T-helper 2 cell treated with Interferon-gamma antibody and Interleukin-4, amounts not matched to agents 5 μg/mL and 100 μg/mL, for 36 hours (primary cell): Measurements from ENCODE around the gene C2orf42.
"Not testable (repeated sequence)": the region's sequence is repeated elsewhere in the genome, so short reads cannot be mapped to it uniquely, and the experiment has no call there.

Experiments
- DNase-seq: peaks from one replicate; pipeline ENCODE4 v3.0.0; 2021; ENCODE audit warnings: low spot score
- H3K27ac Mint-ChIP-seq: one replicate; pipeline ENCODE4 v1.8.0; 2021; ENCODE audit warnings: mild to moderate bottlenecking, mixed read lengths
- H3K27me3 Mint-ChIP-seq: one replicate; pipeline ENCODE4 v1.8.0; 2021; ENCODE audit warnings: low read depth, mixed read lengths
- H3K36me3 Mint-ChIP-seq: one replicate; pipeline ENCODE4 v1.8.0; 2021; ENCODE audit warnings: low read depth, mixed read lengths
- H3K4me1 Mint-ChIP-seq: one replicate; pipeline ENCODE4 v1.8.0; 2021; ENCODE audit warnings: low read depth, mixed read lengths
- H3K4me3 Mint-ChIP-seq: one replicate; pipeline ENCODE4 v1.8.0; 2022; ENCODE audit warnings: mild to moderate bottlenecking, moderate library complexity, mixed read lengths
- H3K9me3 Mint-ChIP-seq: one replicate; pipeline ENCODE4 v1.8.0; 2021; ENCODE audit warnings: mixed read lengths

The C2orf42 gene

GRCh38 chr2:70199320-70199864, 8.6 kb upstream of the C2orf42 start:
- no peaks in the 10 kb centered on the region for H3K27me3 Mint-ChIP-seq
- no peak overlapping the region for H3K4me3 Mint-ChIP-seq
- no peaks in the 10 kb centered on the region for H3K9me3 Mint-ChIP-seq
- no peaks in the 10 kb centered on the region for H3K4me1 Mint-ChIP-seq
- H3K27ac Mint-ChIP-seq, result no peak overlapping the region
- peaks cover 4% of the 10 kb centered on the region for H3K36me3 Mint-ChIP-seq
- no peak for DNase-seq

- Mint-ChIP-seq H3K4me3 (no peak overlapping the region), H3K4me1 (peaks cover 16% of the 10 kb centered on the region), H3K27me3 (no peaks in the 10 kb centered on the region), H3K9me3 (no peaks in the 10 kb centered on the region), H3K27ac (no peak overlapping the region), H3K36me3 (peaks cover 5% of the 10 kb centered on the region)
- DNase-seq, result no peak
Measured at GRCh38 chr2:70192516-70192915, 1.7 kb upstream of the C2orf42 start.

GRCh38 chr2:70191244-70191735, 471 bp upstream of the C2orf42 start:
- Mint-ChIP-seq H3K4me3 (peak overlapping the region; percentile 92), H3K27ac (peak overlapping the region; percentile 99), H3K9me3 (no peaks in the 10 kb centered on the region), H3K27me3 (no peaks in the 10 kb centered on the region), H3K4me1 (peaks cover 16% of the 10 kb centered on the region), H3K36me3 (peaks cover 5% of the 10 kb centered on the region)
- no peak for DNase-seq

GRCh38 chr2:70188460-70188859, 2.4 kb downstream of the C2orf42 start:
- H3K27ac Mint-ChIP-seq, result no peak overlapping the region

GRCh38 chr2:70187170-70187569, 3.6 kb downstream of the C2orf42 start:
- H3K27ac Mint-ChIP-seq, DNase-seq, H3K4me3 Mint-ChIP-seq, H3K36me3 Mint-ChIP-seq, H3K9me3 Mint-ChIP-seq, H3K27me3 Mint-ChIP-seq: not testable (repeated sequence)
- peaks cover 16% of the 10 kb centered on the region for H3K4me1 Mint-ChIP-seq

More at GRCh38 chr2:70188460-70188859, 2.4 kb downstream of the C2orf42 start:
- Mint-ChIP-seq H3K4me3 (peak overlapping the region; percentile 4), H3K9me3 (no peaks in the 10 kb centered on the region), H3K27me3 (no peaks in the 10 kb centered on the region), H3K4me1 (peaks cover 16% of the 10 kb centered on the region), H3K36me3 (peaks cover 5% of the 10 kb centered on the region)
- DNase-seq, result no peak

- no peaks in the 10 kb centered on the region for H3K9me3 Mint-ChIP-seq
- DNase-seq, result no peak
- no peaks in the 10 kb centered on the region for H3K4me1 Mint-ChIP-seq
Measured at GRCh38 chr2:70182689-70183088, 8.1 kb downstream of the C2orf42 start.

GRCh38 chr2:70181363-70181956, 9.4 kb downstream of the C2orf42 start:
- H3K4me3 Mint-ChIP-seq, result no peak overlapping the region
- H3K36me3 Mint-ChIP-seq, result peaks cover 16% of the 10 kb centered on the region
- H3K9me3 Mint-ChIP-seq, result no peaks in the 10 kb centered on the region
- H3K27ac Mint-ChIP-seq, result no peak overlapping the region
- DNase-seq, result no peak
- H3K4me1 Mint-ChIP-seq, result no peaks in the 10 kb centered on the region
- no peaks in the 10 kb centered on the region for H3K27me3 Mint-ChIP-seq

More at GRCh38 chr2:70182689-70183088, 8.1 kb downstream of the C2orf42 start:
- Mint-ChIP-seq H3K36me3 (peaks cover 12% of the 10 kb centered on the region), H3K27ac (no peak overlapping the region), H3K27me3 (no peaks in the 10 kb centered on the region), H3K4me3 (no peak overlapping the region)

GRCh38 chr2:70173520-70173919, 17.3 kb downstream of the C2orf42 start:
- Mint-ChIP-seq H3K9me3 (no peaks in the 10 kb centered on the region), H3K36me3 (peaks cover 24% of the 10 kb centered on the region), H3K27ac (no peak overlapping the region), H3K4me1 (no peaks in the 10 kb centered on the region), H3K4me3 (no peak overlapping the region), H3K27me3 (no peaks in the 10 kb centered on the region)
- no peak for DNase-seq

- not testable (repeated sequence) for H3K9me3 Mint-ChIP-seq, H3K4me3 Mint-ChIP-seq, H3K4me1 Mint-ChIP-seq, DNase-seq, H3K27me3 Mint-ChIP-seq, H3K27ac Mint-ChIP-seq
- H3K36me3 Mint-ChIP-seq, result peaks cover 30% of the 10 kb centered on the region
Measured at GRCh38 chr2:70169654-70170245, 21.1 kb downstream of the C2orf42 start.

- no peaks in the 10 kb centered on the region for H3K4me1 Mint-ChIP-seq
- H3K9me3 Mint-ChIP-seq, result no peaks in the 10 kb centered on the region
- no peak overlapping the region for H3K27ac Mint-ChIP-seq
- peaks cover 15% of the 10 kb centered on the region for H3K36me3 Mint-ChIP-seq
- no peak for DNase-seq
- no peak overlapping the region for H3K4me3 Mint-ChIP-seq
- H3K27me3 Mint-ChIP-seq, result no peaks in the 10 kb centered on the region
Measured at GRCh38 chr2:70161069-70161534, 29.7 kb downstream of the C2orf42 start.

- H3K4me1 Mint-ChIP-seq, result no peaks in the 10 kb centered on the region
- no peaks in the 10 kb centered on the region for H3K9me3 Mint-ChIP-seq
- H3K27ac Mint-ChIP-seq, result no peak overlapping the region
- no peak overlapping the region for H3K4me3 Mint-ChIP-seq
- no peaks in the 10 kb centered on the region for H3K27me3 Mint-ChIP-seq
- no peak for DNase-seq
- peaks cover 15% of the 10 kb centered on the region for H3K36me3 Mint-ChIP-seq
Measured at GRCh38 chr2:70160545-70160944, 30.3 kb downstream of the C2orf42 start.

GRCh38 chr2:70149130-70149686, 41.6 kb downstream of the C2orf42 start:
- not testable (repeated sequence) for H3K27ac Mint-ChIP-seq, DNase-seq

GRCh38 chr2:70148211-70148760, 42.5 kb downstream of the C2orf42 start:
- not testable (repeated sequence) for H3K9me3 Mint-ChIP-seq, H3K4me3 Mint-ChIP-seq, H3K27ac Mint-ChIP-seq, H3K27me3 Mint-ChIP-seq, DNase-seq
- H3K4me1 Mint-ChIP-seq, result peaks cover 23% of the 10 kb centered on the region
- peaks cover 25% of the 10 kb centered on the region for H3K36me3 Mint-ChIP-seq

More at GRCh38 chr2:70149130-70149686, 41.6 kb downstream of the C2orf42 start:
- Mint-ChIP-seq H3K4me1 (peaks cover 20% of the 10 kb centered on the region), H3K36me3 (peaks cover 26% of the 10 kb centered on the region)
- not testable (repeated sequence) for H3K27me3 Mint-ChIP-seq, H3K9me3 Mint-ChIP-seq, H3K4me3 Mint-ChIP-seq
